GM19328 (cell line): ENCODE measurements around the gene HNRNPCL2.
"Not testable (repeated sequence)": the region's sequence is repeated elsewhere in the genome, so short reads cannot be mapped to it uniquely, and the experiment has no call there.

ENCODE experiments used
- ATAC-seq: cut with Tn5 transposase; IDR thresholded peaks from one replicate; pipeline ENCODE4 v1.9.1; 2021; ENCODE audit warnings: mild to moderate bottlenecking, moderate library complexity; ENCODE audit not compliant: unreplicated experiment

HNRNPCL2 gene

DNA sequence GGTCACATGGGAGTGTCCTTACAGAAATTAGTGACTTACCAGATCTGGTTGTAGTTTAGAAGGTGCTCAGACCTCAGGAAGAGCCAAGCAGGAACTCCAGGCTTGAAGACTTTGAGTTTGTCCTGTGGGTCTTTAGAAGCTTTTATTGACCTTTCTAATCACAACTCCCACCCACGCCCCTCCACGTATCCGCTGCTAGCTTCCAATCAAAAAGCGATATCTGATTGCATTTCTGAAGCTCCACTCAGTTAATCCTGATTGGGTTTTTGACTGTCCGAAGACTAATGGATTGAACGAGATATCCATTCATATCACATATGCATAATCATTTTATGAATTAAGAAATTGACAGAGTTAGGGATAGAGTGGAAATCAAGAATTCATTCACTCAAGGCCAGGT, at the start of gene HNRNPCL2:
HNRNPCL2 (minus strand) TSS at position 101 of the 400 bp plus-strand sequence. CDS start 454 bp downstream, outside the sequence.
- not testable (repeated sequence) for ATAC-seq

DNA sequence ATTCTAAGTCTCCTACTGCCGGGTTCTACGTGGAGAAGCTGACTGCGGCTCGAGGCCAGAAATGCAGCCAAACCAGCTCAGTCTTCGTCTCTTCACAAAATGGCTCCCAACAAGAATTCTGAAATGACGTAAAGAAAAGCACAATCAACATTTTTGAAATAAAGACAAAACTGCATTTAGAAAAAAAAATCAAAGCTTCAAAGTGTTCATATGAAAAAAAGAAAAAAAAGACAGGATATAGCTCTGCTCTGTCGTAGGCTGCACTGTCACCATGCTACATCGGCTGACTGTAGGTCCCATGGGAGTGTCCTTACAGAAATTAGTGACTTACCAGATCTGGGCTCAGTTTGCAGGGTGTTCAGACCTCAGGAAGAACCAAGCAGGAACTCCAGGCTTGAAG, 48.9 kb upstream of the HNRNPCL2 start, which contains the start of gene HNRNPCL4:
HNRNPCL4 (minus strand) TSS at position 101 of the 400 bp plus-strand sequence. CDS start 164 bp downstream, outside the sequence.
- ATAC-seq: not testable (repeated sequence)

DNA sequence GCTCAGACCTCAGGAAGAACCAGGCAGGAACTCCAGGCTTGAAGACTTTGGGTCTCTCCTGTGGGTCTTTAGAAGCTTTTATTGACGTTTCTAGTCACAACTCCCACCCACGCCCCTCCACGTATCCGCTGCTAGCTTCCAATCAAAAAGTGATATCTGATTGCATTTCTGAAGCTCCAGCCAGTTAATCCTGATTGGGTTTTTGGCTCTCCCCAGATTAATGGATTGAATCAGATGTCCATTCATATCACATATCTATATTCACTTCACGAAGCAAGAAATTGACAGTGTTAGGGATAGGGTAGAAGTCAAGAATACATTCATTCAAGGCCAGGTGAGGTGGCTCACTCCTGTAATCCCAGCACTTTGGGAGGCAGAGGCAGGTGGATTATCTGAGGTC, 39.3 kb upstream of the HNRNPCL2 start, which contains the start of gene PRAMEF26:
PRAMEF26 (minus strand) TSS at position 101 of the 400 bp plus-strand sequence. CDS start 2,914 bp downstream, outside the sequence.
- ATAC-seq: not testable (repeated sequence)

DNA sequence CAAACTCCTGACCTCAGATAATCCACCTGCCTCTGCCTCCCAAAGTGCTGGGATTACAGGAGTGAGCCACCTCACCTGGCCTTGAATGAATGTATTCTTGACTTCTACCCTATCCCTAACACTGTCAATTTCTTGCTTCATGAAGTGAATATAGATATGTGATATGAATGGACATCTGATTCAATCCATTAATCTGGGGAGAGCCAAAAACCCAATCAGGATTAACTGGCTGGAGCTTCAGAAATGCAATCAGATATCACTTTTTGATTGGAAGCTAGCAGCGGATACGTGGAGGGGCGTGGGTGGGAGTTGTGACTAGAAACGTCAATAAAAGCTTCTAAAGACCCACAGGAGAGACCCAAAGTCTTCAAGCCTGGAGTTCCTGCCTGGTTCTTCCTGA, 46.2 kb downstream of the HNRNPCL2 start, which contains the start of gene PRAMEF25:
PRAMEF25 (plus strand) TSS at position 301 of the 400 bp plus-strand sequence. CDS start 2,920 bp downstream, outside the sequence.
- not testable (repeated sequence) for ATAC-seq
